ENCODE data around the gene UBFD1. TPM values are rescaled to one million over a fixed set of nuclear protein-coding genes. Genes with fewer than 3 reads are reported as not detected.
A peak's percentile ranks its signal among the peaks of the same experiment; 100 is the strongest.

UBFD1 gene
- total RNA-seq, 1 donor from 2014 or later = 101 TPM

GRCh38 chr16:23515881-23516280, 41.6 kb upstream of the UBFD1 start:
- peaks cover 6% of the 10 kb centered on the region for H3K36me3 Mint-ChIP-seq (ENCODE audit: insufficient read depth)
- H3K27ac Mint-ChIP-seq = no peak overlapping the region
- H3K4me1 Mint-ChIP-seq (ENCODE audit: low read depth) = no peaks in the 10 kb centered on the region
- TF ChIP-seq CTCF (IDR thresholded peaks at IDR 0.05; ENCODE audit: unreplicated experiment) = no peak
- no peaks in the 10 kb centered on the region for H3K27me3 Mint-ChIP-seq
- no peaks in the 10 kb centered on the region for H3K9me3 Mint-ChIP-seq (ENCODE audit: low read depth)
- H3K4me3 Mint-ChIP-seq (ENCODE audit: low read depth) = no peak overlapping the region
- DNase-seq (ENCODE audit: low spot score, unreplicated experiment) = no peak

DNA sequence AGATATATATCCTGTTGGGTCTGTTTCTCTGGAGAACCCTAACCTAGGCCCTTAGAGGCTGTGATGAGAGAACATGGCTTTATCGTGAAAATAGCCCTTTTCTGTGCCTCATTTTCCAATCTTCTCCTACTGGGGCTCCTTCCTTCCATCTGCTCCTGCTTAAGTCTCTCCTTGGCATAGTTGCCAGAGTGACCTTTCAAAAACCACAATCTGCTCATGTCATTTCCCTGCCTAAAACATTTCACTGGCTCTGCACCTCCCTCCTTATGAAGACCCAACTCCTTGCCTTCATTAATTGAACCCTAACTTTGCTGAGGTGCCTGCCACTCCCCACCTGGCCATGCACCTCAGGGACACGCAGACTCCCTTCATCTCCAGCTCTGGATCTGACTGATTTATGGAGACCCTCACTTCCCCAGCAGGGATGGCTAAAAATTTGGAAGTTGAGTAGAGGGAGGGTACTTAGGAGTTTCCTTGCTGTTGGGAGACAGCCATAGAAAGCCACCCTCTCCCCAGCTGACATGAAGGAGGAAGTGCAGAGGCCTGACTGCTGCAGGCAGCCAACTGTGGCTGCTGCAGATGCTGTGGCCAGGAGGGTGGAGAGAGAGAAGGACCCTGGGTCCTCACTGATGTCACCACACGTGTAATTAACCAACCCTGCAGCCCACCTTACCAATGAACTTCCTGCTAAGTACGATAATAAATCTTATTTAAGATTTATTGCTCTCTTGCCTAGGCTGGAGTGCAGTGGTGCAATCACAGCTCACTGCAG, 41.0 kb upstream of the UBFD1 start:
- Mint-ChIP-seq H3K4me1 (ENCODE audit: low read depth) (no peaks in the 10 kb centered on the region), H3K27ac (no peak overlapping the region), H3K9me3 (ENCODE audit: low read depth) (no peaks in the 10 kb centered on the region), H3K36me3 (ENCODE audit: insufficient read depth) (peaks cover 8% of the 10 kb centered on the region), H3K27me3 (no peaks in the 10 kb centered on the region), H3K4me3 (ENCODE audit: low read depth) (no peak overlapping the region)
- no peak for TF ChIP-seq CTCF (IDR thresholded peaks at IDR 0.05; ENCODE audit: unreplicated experiment)
- no peak for DNase-seq (ENCODE audit: low spot score, unreplicated experiment)

DNA sequence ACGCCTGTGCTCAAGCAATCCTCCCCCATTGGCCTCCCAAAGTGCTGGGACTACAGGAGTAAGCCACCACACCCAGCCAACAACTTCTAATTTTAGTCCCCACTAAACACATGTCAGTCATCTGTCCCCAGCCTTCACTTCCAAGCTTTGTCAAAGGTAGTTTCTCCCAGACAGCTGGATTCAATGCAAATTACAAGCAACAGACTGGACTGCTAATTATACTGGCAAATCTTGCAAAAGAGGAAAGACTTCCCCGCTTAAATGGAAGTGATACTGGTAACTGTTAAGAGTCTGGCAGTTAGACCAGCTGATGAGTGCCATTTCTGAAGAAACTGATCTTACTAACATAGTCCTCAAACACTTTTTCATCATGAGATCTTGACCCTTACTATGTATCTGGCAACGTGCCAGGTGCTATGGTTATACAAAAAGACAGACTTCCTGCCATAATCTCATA, 39.1 kb upstream of the UBFD1 start:
- no peaks in the 10 kb centered on the region for H3K9me3 Mint-ChIP-seq (ENCODE audit: low read depth)
- H3K36me3 Mint-ChIP-seq (ENCODE audit: insufficient read depth) = peaks cover 12% of the 10 kb centered on the region
- TF ChIP-seq CTCF (IDR thresholded peaks at IDR 0.05; ENCODE audit: unreplicated experiment) = no peak
- no peak for DNase-seq (ENCODE audit: low spot score, unreplicated experiment)
- peak overlapping the region; percentile 45 for H3K27ac Mint-ChIP-seq
- H3K27me3 Mint-ChIP-seq = no peaks in the 10 kb centered on the region
- no peak overlapping the region for H3K4me3 Mint-ChIP-seq (ENCODE audit: low read depth)
- H3K4me1 Mint-ChIP-seq (ENCODE audit: low read depth) = no peaks in the 10 kb centered on the region

GRCh38 chr16:23519282-23519681, 38.2 kb upstream of the UBFD1 start:
- Mint-ChIP-seq H3K4me3 (ENCODE audit: low read depth) (no peak overlapping the region), H3K27me3 (no peaks in the 10 kb centered on the region), H3K27ac (no peak overlapping the region), H3K36me3 (ENCODE audit: insufficient read depth) (peaks cover 16% of the 10 kb centered on the region), H3K9me3 (ENCODE audit: low read depth) (no peaks in the 10 kb centered on the region), H3K4me1 (ENCODE audit: low read depth) (no peaks in the 10 kb centered on the region)
- DNase-seq (ENCODE audit: low spot score, unreplicated experiment) = no peak
- no peak for TF ChIP-seq CTCF (IDR thresholded peaks at IDR 0.05; ENCODE audit: unreplicated experiment)

DNA sequence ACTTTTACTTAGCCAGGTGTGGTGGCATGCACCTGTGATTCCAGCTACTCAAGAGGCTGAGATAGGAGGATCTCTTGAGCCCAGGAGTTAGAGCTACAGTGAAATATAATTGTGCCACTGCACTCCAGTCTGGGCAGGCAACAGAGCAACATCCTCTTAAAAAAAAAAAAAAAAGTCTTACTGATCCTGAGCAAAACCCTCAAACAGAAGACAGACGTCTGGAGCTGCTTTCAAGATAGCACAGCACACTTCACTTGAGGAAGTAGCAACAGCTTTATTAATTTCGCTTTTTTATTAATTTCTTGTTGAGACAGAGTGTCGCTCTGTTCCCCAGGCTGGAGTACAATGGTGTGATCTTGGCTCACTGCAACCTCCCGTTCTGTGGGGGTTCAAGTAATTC, 37.0 kb upstream of the UBFD1 start:
- no peaks in the 10 kb centered on the region for H3K27me3 Mint-ChIP-seq
- no peak overlapping the region for H3K27ac Mint-ChIP-seq
- no peak for TF ChIP-seq CTCF (IDR thresholded peaks at IDR 0.05; ENCODE audit: unreplicated experiment)
- peaks cover 22% of the 10 kb centered on the region for H3K36me3 Mint-ChIP-seq (ENCODE audit: insufficient read depth)
- H3K4me1 Mint-ChIP-seq (ENCODE audit: low read depth) = no peaks in the 10 kb centered on the region
- no peak overlapping the region for H3K4me3 Mint-ChIP-seq (ENCODE audit: low read depth)
- no peak for DNase-seq (ENCODE audit: low spot score, unreplicated experiment)
- H3K9me3 Mint-ChIP-seq (ENCODE audit: low read depth) = no peaks in the 10 kb centered on the region

Measured in progenitor cell of endocrine pancreas (in vitro differentiated cells).